Measurements from ENCODE around the gene DCC. TPM values are rescaled to one million over a fixed set of nuclear protein-coding genes. Genes with fewer than 3 reads are reported as not detected.

DCC gene
- polyA plus RNA-seq, 1 donor (not counting 4 experiments of a cell fraction or from before 2014, with no cell fraction given): not detected

- Histone ChIP-seq H3K4me2 (ENCODE audit: control insufficient read depth, extremely low read depth, insufficient read depth, low read depth, low read length) (no peak overlapping the region), H3K9me1 (ENCODE audit: control insufficient read depth, extremely low read depth, insufficient read depth, low read length) (no peaks in the 10 kb centered on the region), H3K4me1 (ENCODE audit: control insufficient read depth, extremely low read depth, insufficient read depth, low read length) (no peaks in the 10 kb centered on the region), H3K27me3 (ENCODE audit: control insufficient read depth, extremely low read depth, insufficient read depth, low read length) (no peaks in the 10 kb centered on the region), H3K4me3 (ENCODE audit: control insufficient read depth in 2 of 3, extremely low read depth in 1 of 3, insufficient read depth in 2 of 3, low read depth in 1 of 3, low read length in 3 of 3) (no peak overlapping the region), H3K79me2 (ENCODE audit: control insufficient read depth, insufficient read depth, low read length) (no peaks in the 10 kb centered on the region), H3K9me3 (ENCODE audit: control insufficient read depth, low read depth, low read length) (no peaks in the 10 kb centered on the region), H2AFZ (ENCODE audit: control insufficient read depth, low read length) (no peak overlapping the region), H3K9ac (ENCODE audit: control insufficient read depth, extremely low read depth, insufficient read depth, low read length) (no peak overlapping the region), H3K36me3 (ENCODE audit: control insufficient read depth in 2 of 2, extremely low read depth in 1 of 2, insufficient read depth in 2 of 2, low read length in 2 of 2) (no peaks in the 10 kb centered on the region), H4K20me1 (ENCODE audit: control insufficient read depth, extremely low read depth, insufficient read depth, low read length) (no peaks in the 10 kb centered on the region), H3K27ac (ENCODE audit: control insufficient read depth, insufficient read depth, low read length) (no peak overlapping the region)
- dilution Hi-C loops (cut with MboI; ENCODE audit: extremely low pct_ligation_motif_present, low sequenced_read_pairs): no loop called here
- DNase-seq (ENCODE audit: low read depth, low spot score): no peak
- no peak for FAIRE-seq
- TF ChIP-seq EZH2 (IDR thresholded peaks at IDR 0.05; ENCODE audit: low read length): no peak
- TF ChIP-seq CTCF (optimal IDR thresholded peaks at IDR 0.05 in 1 of 3, IDR thresholded peaks at IDR 0.05 in 1 of 3, conservative IDR thresholded peaks at IDR 0.05 in 1 of 3; ENCODE audit: extremely low read depth in 1 of 3, insufficient read depth in 2 of 3, low read length in 3 of 3): no peak
Measured at GRCh38 chr18:52567360-52567759, 227.4 kb downstream of the DCC start.

DNA sequence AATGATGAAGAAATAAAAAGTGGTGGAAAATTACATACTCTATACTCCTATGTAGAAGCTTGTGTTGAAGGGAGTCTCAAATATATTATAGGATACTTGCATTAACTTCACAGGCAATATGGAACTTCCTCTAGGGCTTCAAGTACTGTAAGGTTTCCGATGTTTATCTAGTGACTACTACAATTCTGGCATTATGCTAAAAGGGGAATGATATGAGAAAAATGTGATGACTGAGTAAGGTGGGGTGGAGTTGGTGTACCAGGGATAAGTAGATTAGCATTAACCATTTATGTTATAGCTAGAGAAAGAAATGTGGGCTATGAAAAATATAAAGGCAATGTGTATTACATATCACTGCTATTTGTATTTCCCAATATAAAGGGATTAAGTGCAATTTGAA, 229.5 kb downstream of the DCC start:
- no peak overlapping the region for H3K9ac ChIP-seq (ENCODE audit: control insufficient read depth, extremely low read depth, insufficient read depth, low read length)
- H3K4me3 ChIP-seq (ENCODE audit: control insufficient read depth in 2 of 3, extremely low read depth in 1 of 3, insufficient read depth in 2 of 3, low read depth in 1 of 3, low read length in 3 of 3): no peak overlapping the region
- no peaks in the 10 kb centered on the region for H3K9me1 ChIP-seq (ENCODE audit: control insufficient read depth, extremely low read depth, insufficient read depth, low read length)
- H3K27me3 ChIP-seq (ENCODE audit: control insufficient read depth, extremely low read depth, insufficient read depth, low read length): no peaks in the 10 kb centered on the region
- no peak for FAIRE-seq
- H3K4me1 ChIP-seq (ENCODE audit: control insufficient read depth, extremely low read depth, insufficient read depth, low read length): no peaks in the 10 kb centered on the region
- no peaks in the 10 kb centered on the region for H3K36me3 ChIP-seq (ENCODE audit: control insufficient read depth in 2 of 2, extremely low read depth in 1 of 2, insufficient read depth in 2 of 2, low read length in 2 of 2)
- dilution Hi-C loops (cut with MboI; ENCODE audit: extremely low pct_ligation_motif_present, low sequenced_read_pairs): no loop called here
- no peak for TF ChIP-seq EZH2 (IDR thresholded peaks at IDR 0.05; ENCODE audit: low read length)
- no peak for TF ChIP-seq CTCF (optimal IDR thresholded peaks at IDR 0.05 in 1 of 3, IDR thresholded peaks at IDR 0.05 in 1 of 3, conservative IDR thresholded peaks at IDR 0.05 in 1 of 3; ENCODE audit: extremely low read depth in 1 of 3, insufficient read depth in 2 of 3, low read length in 3 of 3)
- H4K20me1 ChIP-seq (ENCODE audit: control insufficient read depth, extremely low read depth, insufficient read depth, low read length): no peaks in the 10 kb centered on the region
- no peak for DNase-seq (ENCODE audit: low read depth, low spot score)
- no peak overlapping the region for H3K27ac ChIP-seq (ENCODE audit: control insufficient read depth, insufficient read depth, low read length)
- no peaks in the 10 kb centered on the region for H3K79me2 ChIP-seq (ENCODE audit: control insufficient read depth, insufficient read depth, low read length)
- H3K9me3 ChIP-seq (ENCODE audit: control insufficient read depth, low read depth, low read length): no peaks in the 10 kb centered on the region
- no peak overlapping the region for H3K4me2 ChIP-seq (ENCODE audit: control insufficient read depth, extremely low read depth, insufficient read depth, low read depth, low read length)
- H2AFZ ChIP-seq (ENCODE audit: control insufficient read depth, low read length): no peak overlapping the region

All from keratinocyte (primary cell).